ENCODE data around the gene L1TD1.

DNA sequence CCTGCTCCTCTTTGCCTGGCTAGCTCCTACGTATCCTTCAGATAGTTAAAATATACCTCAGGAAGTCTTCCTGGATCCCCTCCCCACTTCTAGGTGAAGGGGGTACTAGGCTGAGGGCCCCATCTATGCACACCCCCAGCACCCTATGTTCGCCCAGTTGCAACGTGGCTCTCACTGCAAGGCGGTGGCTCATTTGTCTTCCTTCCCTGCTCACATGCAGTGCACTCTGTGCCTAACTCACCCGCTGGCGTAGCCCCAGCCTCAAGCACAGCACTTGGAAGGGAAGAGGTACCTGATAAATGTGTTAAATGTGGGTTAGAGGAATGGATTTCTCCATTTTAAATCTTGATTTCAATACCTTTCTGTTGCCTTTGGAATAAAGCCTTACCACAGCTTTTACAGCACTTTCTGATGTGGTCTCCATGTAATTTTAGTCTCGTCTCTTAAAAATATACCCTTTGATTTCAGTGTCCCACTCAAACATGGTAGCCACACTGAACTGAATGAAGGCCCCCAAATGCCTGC, 39.3 kb downstream of the L1TD1 start:
- no peak for TF ChIP-seq SUZ12 (IDR thresholded peaks at IDR 0.05; ENCODE audit: extremely low read depth, insufficient read depth, insufficient read length)
- no peak for TF ChIP-seq YY1 (IDR thresholded peaks at IDR 0.05; ENCODE audit: insufficient read depth, insufficient read length)
